BJ (cell line): ENCODE results near the gene ETS1. TPM values are rescaled to one million over a fixed set of nuclear protein-coding genes. Genes with fewer than 3 reads are reported as not detected.

ENCODE experiments used
- CTCF ChIA-PET: fragments of 350-600 bp; formaldehyde crosslinking; extraction: SDS; loops from one replicate; lab custom pipeline; 2021; ENCODE audit warnings: antibody characterized with exemption, inconsistent platforms; lab: Yijun Ruan, JAX
- POLR2A ChIA-PET: fragments of 300-600 bp; sonication (Branson Sonifier 250); formaldehyde crosslinking; extraction: SDS; loops from one replicate; lab custom pipeline; 2021; ENCODE audit warnings: antibody characterized with exemption; lab: Charles Lee
- DNase-seq: peaks from one replicate; pipeline ENCODE4 v3.0.0-alpha.2; 2011; ENCODE audit warnings: low read depth
- H3K27me3 ChIP-seq: 2 replicates; pipeline ENCODE4 v1.6.0; 2011; ENCODE audit warnings: low read length; ENCODE audit not compliant: control insufficient read depth, insufficient read depth
- H3K36me3 ChIP-seq: 2 replicates; pipeline ENCODE4 v1.5.1; 2011; ENCODE audit warnings: low read length; ENCODE audit not compliant: control insufficient read depth, insufficient read depth
- H3K4me3 ChIP-seq: 2 replicates; pipeline ENCODE4 v1.5.1; 2011; ENCODE audit warnings: low read depth, mild to moderate bottlenecking, control low read depth, low read length
- CTCF ChIP-seq: IDR thresholded peaks from 2 replicates; pipeline ENCODE4 v1.5.1; 2011; ENCODE audit warnings: low read depth, mild to moderate bottlenecking, control low read depth, inconsistent platforms, low read length, moderate library complexity; ENCODE audit not compliant: insufficient read depth
- polyA plus RNA-seq: library from polyadenylated mRNA; depleted of rRNA; stranded (reverse); fragments of >200 nt; gene quantifications from 2 replicates; pipeline ENCODE4 v1.2.3, GENCODE V29; 2011

The ETS1 gene
- polyA plus RNA-seq, 1 experiment = 38.5 TPM

GRCh38 chr11:128456566-128457268, 130.6 kb downstream of the ETS1 start:
- no peak for DNase-seq
- TF ChIP-seq CTCF = no peak
- peaks cover 14% of the 10 kb centered on the region for H3K36me3 ChIP-seq
- ChIA-PET CTCF (interaction anchor here (0.7 to 1.6 kb wide), 6 partner anchors 47 to 299 kb away, joined by 3 to 6 read pairs (median 3); no protein-coding TSS in a partner anchor), POLR2A (no interaction called here)
- H3K4me3 ChIP-seq = no peak overlapping the region
- no peaks in the 10 kb centered on the region for H3K27me3 ChIP-seq

GRCh38 chr11:128455766-128456165, 131.6 kb downstream of the ETS1 start:
- CTCF ChIA-PET = interaction anchor here (1.2 kb wide), 1 partner anchor 165 kb away, joined by 5 read pairs; no protein-coding TSS in a partner anchor
- POLR2A ChIA-PET = no interaction called here
- Histone ChIP-seq H3K4me3 (no peak overlapping the region), H3K27me3 (no peaks in the 10 kb centered on the region), H3K36me3 (peaks cover 11% of the 10 kb centered on the region)
- no peak for DNase-seq
- TF ChIP-seq CTCF = no peak

- TF ChIP-seq CTCF = no peak
- Histone ChIP-seq H3K36me3 (peaks cover 7% of the 10 kb centered on the region), H3K4me3 (no peak overlapping the region), H3K27me3 (no peaks in the 10 kb centered on the region)
- POLR2A ChIA-PET = interaction anchor here (0.6 kb wide), 1 partner anchor 32 kb away, joined by 3 read pairs; no protein-coding TSS in a partner anchor
- CTCF ChIA-PET = interaction anchor here (0.7 to 1.4 kb wide), 5 partner anchors 11 to 52 kb away, joined by 3 to 4 read pairs (median 3); no protein-coding TSS in a partner anchor
- peak; percentile 95 for DNase-seq
These were observed 133.7 kb downstream of the ETS1 start for GRCh38 chr11:128453444-128454336.

- ChIA-PET POLR2A (no interaction called here), CTCF (interaction anchor here (1.3 to 1.4 kb wide), 2 partner anchors 33 to 34 kb away, joined by 3 read pairs; no protein-coding TSS in a partner anchor)
- TF ChIP-seq CTCF = no peak
- no peak for DNase-seq
- Histone ChIP-seq H3K36me3 (0 out of 2 replicates have a peak, but pooled peaks cover under 1% of the 10 kb centered on the region), H3K27me3 (no peaks in the 10 kb centered on the region), H3K4me3 (no peak overlapping the region)
These were observed 135.5 kb downstream of the ETS1 start for GRCh38 chr11:128451652-128452470.
